NCI-H146 treated with DMSO at 0.1 percent for 48 hours (cell line): ENCODE measurements around the gene COA6.
"Not testable (repeated sequence)": the region's sequence is repeated elsewhere in the genome, so short reads cannot be mapped to it uniquely, and the experiment has no call there.

Experiments used
- DNase-seq: peaks from one replicate; lab custom pipeline; 2025; ENCODE audit not compliant: unreplicated experiment; lab: John Stamatoyannopoulos, UW

COA6 gene

DNA sequence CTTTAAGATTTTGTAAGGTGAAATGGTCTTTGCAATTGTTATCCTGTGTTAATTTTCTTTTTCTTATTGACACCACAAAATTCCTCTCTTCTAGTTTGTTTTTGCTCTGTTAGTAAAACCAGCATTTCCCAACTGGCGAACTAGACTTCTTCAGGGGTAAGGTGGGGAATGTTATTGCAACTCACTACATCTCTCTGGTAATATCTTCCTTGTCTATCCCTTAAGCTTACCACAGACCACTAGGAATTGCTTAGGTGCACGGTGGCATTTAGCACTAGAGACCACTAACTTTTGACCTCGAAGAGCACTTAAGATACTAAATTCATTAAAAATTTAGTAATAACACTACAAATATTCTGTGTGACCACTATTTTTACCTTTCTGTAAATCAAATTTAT is 4.2 kb upstream of the COA6 start:
- DNase-seq: no peak

DNA sequence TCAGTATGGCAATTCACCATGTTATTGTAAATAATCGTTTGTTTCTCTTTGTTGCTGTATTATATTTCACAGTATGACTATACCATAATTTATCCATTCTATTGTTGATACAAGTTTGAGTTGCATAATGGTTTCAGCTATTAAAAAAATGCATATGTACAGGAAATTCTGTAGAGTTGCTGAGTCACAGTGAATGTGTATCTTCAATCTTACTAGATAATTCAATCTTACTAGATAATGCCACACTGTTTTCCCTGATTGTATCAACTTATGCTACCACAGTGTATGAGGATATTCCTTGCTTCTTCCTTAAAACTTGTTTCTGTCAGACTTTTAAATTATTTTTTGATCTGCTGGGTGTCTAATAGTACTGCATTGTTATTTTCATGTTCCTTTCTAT is 3.5 kb upstream of the COA6 start:
- DNase-seq: no peak

GRCh38 chr1:234371414-234371813 is 1.8 kb upstream of the COA6 start:
- no peak for DNase-seq

DNA sequence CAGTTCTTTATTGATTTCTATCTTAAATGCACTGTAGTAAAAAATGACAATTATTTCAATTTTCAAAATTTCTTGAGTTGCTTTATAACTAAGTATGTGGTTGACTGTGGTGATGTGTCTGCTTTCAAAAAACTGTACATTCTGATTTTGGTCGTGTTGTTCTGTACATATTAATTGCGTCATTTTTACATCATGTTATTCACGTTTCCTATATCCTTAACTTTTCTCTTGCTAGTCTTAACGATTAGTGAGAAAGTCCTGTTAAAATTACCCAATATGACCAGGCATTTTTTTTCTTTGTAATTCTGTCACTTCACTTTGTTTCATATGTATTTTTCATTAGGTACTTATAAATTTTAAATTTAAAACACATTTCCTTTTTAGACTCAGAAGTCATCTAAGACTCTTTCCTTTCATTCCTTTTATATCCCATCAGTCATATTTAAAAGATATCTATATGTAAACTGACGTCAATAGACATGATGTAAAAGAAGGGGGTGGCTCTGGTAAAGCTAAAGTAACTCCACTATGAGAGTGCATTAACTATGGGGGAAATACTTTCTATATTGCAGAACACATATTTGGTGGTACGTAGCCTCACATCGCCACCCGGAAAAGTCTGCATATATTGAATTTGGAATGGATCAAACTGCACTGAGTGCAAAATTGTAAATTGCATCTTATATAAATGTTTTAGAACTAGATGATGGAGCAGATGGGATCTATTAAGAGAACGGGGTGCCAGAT is 1.1 kb upstream of the COA6 start:
- DNase-seq: no peak

DNA sequence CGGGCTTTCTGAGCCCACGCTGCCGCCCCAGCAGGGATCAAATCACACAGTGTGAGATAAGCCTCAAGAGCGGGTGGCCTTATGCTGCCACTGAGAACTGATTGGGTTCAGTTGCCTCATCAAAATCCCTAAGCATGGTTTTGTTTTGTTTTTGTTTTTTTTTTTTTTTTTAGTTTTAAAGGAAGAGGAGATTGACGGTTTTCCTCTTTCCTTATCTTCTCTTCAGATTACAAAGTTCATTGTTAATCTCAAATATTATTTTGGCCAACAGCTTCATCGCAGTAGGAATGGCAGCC is 651 bp downstream of the COA6 start:
- no peak for DNase-seq

DNA sequence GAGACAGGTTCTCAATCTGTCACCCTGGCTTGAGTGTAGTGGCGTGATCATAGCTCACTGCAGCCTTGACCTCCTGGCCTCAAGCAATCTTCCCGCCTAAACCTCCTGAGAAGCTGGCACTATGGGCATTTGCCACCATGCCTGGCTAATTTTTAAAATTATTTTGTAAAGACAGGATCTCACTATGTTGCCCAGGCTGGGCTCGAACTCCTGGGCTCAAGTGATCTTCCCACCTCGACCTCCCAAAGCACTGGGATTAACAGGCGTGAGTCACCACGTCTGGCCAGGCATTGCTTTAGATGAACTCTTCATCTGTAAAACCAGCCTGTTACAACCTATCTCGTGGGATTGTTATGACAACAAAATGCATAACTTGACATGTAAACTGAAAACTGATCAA is 2.4 kb downstream of the COA6 start:
- DNase-seq: no peak

DNA sequence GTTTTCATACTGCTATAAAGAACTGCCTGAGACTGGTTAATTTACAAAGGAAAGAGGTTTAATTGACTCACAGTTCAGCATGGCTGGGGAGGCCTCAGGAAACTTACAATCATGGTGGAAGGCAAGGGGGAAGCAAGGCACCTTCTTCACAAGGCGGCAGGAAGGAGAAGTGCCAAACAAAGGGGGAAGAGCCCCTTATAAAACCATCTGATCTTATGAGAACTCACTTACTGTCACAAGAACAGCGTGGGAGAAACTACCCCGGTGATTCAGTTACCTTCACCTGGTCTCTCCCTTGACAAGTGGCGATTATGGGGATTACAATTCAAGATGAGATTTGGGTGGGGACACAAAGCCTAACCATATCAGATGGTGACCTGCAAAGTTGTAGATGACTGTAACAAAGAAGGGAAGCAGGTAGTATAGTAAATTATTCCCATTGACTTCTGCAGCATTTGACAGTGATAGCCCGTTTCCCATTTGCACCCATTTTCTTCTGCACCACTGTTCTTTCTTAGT is 6.4 kb downstream of the COA6 start:
- DNase-seq: not testable (repeated sequence)

DNA sequence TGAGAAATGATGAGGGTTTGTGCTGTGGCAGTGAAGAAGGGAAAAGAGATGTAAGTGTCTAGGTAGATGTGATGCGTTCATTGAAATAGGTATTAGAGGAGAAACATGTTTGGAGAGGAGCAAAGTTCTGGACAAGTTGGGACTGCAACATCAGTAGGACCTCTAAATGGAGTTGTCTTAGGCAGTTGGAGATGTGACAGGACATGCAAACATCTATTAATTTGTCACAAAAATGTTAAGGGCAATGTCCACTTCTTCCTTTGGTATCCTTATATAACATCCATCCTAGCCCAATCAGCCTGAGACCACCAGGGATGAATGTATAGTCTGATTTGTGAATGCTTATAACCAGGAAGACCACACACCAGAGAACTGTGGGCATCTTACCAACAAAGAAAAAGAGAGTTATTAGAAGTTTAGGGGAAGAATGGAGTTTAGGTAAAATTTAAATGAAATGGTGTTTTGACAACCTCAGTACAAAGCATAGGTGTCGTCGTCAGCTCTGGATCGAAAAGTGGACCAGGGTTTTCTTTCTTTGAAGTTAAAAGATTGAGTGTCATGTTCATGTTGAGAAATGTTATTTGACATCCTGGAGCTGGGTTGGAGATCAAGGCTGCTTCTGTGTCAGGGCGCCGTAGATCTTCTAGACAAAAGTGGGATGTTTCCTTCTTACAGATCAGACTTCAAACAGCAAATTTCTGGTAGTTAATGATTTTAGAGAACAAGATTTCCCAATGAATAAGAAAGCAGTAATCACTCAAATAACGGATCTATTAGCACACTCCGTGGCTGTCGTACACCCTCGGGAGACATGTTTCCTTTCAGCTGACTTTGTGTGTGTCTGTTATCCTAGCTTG is 8.7 kb downstream of the COA6 start:
- no peak for DNase-seq

GRCh38 chr1:234386122-234386521 is 12.9 kb downstream of the COA6 start:
- no peak for DNase-seq

- no peak for DNase-seq
These were observed 14.8 kb downstream of the COA6 start for GRCh38 chr1:234388094-234388493.

DNA sequence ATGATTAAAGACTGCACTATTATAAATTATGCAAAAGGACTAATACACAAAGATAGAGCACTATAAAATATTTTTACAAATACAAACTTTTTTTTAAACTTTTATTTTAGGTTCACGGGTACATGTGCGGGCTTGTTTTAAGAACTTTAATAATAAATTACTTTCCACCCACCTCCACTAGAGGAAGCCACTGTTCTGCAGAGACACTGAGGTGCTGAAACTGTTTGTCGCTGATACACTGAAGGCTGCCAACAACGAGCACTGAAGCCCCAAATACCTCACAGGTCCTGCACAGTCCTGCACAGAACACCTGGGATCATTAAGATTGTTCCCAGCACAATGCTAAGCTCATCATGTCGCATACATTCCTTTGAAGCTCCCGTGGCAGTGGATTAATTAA is 19.9 kb downstream of the COA6 start:
- no peak for DNase-seq

- no peak for DNase-seq
These were observed 22.0 kb downstream of the COA6 start for GRCh38 chr1:234395297-234395696.

DNA sequence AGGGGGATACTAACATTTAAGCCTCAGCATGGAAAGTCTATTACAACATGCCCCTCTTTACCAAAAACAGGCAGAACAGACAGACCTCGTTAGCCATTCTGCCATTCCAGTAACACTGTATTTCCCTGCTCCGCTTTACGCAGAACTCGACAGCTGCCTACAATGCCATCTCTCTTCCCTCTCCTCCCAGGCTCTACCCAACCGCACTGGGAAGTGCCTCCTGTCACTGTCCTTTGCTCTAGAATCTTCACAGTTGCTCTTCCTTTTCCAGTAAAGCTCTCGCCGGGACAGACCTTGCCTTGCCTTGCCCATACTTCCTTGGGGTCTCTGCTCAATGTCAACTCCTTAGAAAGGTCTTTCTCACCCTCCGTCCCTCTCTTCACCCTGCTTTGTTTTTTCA is 22.8 kb downstream of the COA6 start:
- DNase-seq: no peak

- no peak for DNase-seq
These were observed 23.6 kb downstream of the COA6 start for GRCh38 chr1:234396871-234397270.

GRCh38 chr1:234397732-234398131 is 24.5 kb downstream of the COA6 start:
- no peak for DNase-seq

- no peak for DNase-seq
These were observed 25.7 kb downstream of the COA6 start for GRCh38 chr1:234398849-234399381.

GRCh38 chr1:234399515-234399914 is 26.3 kb downstream of the COA6 start:
- DNase-seq: not testable (repeated sequence)

- no peak for DNase-seq
These were observed 27.5 kb downstream of the COA6 start for GRCh38 chr1:234400773-234401172.

- no peak for DNase-seq
These were observed 28.4 kb downstream of the COA6 start for GRCh38 chr1:234401658-234402057.

DNA sequence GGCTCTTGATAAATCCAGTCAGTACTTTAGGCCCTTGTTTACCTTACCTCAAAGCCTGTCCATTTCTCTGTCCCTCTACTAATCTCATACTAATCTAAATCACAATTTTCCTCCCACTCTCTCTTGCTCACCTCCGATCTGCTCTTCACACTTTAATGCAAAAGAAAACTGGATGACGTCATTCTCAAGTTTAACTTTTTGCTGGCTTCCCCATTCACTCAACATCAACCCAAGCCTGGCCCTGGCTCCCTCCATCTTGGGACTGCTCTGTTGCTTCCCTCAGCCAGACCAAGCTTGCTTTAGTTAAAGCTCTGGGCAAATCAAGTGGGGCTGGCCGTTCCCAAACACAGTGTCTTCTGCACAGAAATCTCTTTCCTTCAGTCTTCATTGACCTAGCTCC is 29.7 kb downstream of the COA6 start:
- no peak for DNase-seq

DNA sequence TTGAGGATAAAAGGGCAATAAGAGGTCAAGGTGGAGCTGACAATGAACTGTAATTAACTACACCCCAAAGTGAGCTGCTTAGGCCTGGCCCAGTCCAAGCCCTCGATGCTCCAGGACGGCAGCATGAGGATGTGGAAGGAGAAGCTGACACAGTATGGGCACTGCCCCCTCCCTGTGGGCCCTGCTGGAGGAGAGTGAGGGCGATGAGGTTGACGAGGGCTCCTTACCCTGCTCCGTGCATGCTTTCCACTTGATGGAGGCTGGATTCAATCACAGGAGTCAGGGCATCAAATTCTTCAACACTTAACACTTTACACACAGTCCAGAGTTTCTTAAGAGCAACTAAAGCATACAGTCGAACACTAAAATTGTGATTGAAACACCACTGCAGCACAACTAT is 32.4 kb downstream of the COA6 start:
- DNase-seq: no peak

GRCh38 chr1:234406871-234407270 is 33.6 kb downstream of the COA6 start:
- no peak for DNase-seq
